HG02610 (cell line): ENCODE measurements around the gene CTAGE9.

Experiments used
- ATAC-seq: cut with Tn5 transposase; IDR thresholded peaks from one replicate; pipeline ENCODE4 v1.9.1; 2021; ENCODE audit warnings: mild to moderate bottlenecking, moderate library complexity; ENCODE audit not compliant: unreplicated experiment

CTAGE9 gene

GRCh38 chr6:131673184-131673583 lies 37.6 kb downstream of the CTAGE9 start:
- no peak for ATAC-seq

GRCh38 chr6:131669891-131670290 lies 40.9 kb downstream of the CTAGE9 start:
- no peak for ATAC-seq

- ATAC-seq = no peak
Measured at GRCh38 chr6:131663578-131664165, 47.1 kb downstream of the CTAGE9 start.

- no peak for ATAC-seq
Measured at GRCh38 chr6:131660195-131660594, 50.6 kb downstream of the CTAGE9 start.
